Measurements from ENCODE around the gene TMEM11.
"Not testable (repeated sequence)": the region's sequence is repeated elsewhere in the genome, so short reads cannot be mapped to it uniquely, and the experiment has no call there.

TMEM11 gene

DNA sequence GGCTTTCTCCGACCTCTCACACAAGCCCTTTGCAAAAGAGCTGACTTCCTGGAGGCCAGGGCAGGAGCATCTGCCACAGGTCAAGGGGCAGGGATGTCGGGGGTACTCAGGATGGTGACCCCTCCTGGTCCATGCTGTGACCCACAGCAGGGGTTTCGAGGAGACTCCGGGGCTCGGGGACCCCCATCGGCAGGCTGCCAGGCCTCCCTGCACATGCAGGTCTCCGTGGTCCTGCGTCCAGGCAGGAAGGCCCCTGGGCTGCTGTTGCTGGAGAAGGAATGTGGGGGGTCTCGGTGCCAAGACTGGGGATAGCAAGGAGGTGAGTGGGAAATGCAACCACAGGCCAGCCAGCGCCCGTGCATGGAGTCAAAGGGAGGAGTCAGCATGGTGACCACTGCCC is 27.6 kb upstream of the TMEM11 start:
- no peak overlapping the region for H3K27ac ChIP-seq (ENCODE audit: low read length)
- H3K27me3 ChIP-seq (ENCODE audit: control insufficient read depth in 1 of 2, insufficient read depth in 2 of 2, low read length in 2 of 2) = no peaks in the 10 kb centered on the region
- peaks cover 6% of the 10 kb centered on the region for H3K4me1 ChIP-seq (ENCODE audit: control insufficient read depth, insufficient read depth, low read length)
- no peak overlapping the region for H3K4me3 ChIP-seq (ENCODE audit: low read length in 2 of 2)
- no peaks in the 10 kb centered on the region for H3K9me3 ChIP-seq (ENCODE audit: control insufficient read depth in 2 of 2, low read length in 2 of 2)
- H3K36me3 ChIP-seq (ENCODE audit: control insufficient read depth in 2 of 2, insufficient read depth in 2 of 2, low read length in 2 of 2) = peaks cover 3 to 4% of the 10 kb centered on the region in 2 donors
- H3K9ac ChIP-seq (ENCODE audit: low read length in 2 of 2) = no peak overlapping the region

DNA sequence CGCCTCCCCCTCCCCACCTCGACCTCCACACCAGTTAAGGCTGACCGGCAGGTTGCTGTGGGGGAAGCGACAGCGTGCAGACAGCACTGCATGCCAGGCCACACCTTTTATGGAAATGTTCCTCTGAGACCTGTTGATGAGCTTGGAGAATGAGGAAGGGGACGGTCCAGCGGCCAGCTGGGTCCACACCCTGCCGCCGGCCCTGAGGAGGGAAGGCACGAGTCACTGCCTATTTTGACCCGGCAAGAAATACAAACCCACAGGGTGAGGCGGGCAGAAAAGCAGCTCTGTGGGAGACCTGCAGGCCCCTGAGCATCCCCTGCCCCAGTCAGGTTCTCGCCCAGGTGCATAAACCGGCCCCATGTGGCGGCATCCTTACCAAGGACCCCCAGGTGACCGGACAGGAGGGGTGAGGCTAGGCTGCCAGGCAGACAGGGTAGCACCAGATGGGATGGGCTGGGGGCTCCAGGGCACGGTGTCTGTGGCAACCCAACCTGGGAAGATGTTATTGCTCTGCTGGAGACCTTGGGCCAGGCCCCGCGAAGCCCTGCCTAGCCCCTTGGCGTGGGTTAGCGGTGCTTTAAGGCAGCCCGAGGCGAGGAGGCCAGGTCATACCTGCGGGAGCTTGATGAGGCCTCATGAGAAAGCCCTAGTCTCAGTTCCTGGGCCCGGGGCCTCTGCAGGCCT is 26.6 kb upstream of the TMEM11 start:
- Histone ChIP-seq H3K4me1 (ENCODE audit: control insufficient read depth, insufficient read depth, low read length) (peaks cover 6% of the 10 kb centered on the region), H3K27me3 (ENCODE audit: control insufficient read depth in 1 of 2, insufficient read depth in 2 of 2, low read length in 2 of 2) (no peaks in the 10 kb centered on the region), H3K36me3 (ENCODE audit: control insufficient read depth in 2 of 2, insufficient read depth in 2 of 2, low read length in 2 of 2) (peaks cover 3 to 4% of the 10 kb centered on the region in 2 donors), H3K27ac (ENCODE audit: low read length) (no peak overlapping the region), H3K4me3 (ENCODE audit: low read length in 2 of 2) (no peak overlapping the region), H3K9me3 (ENCODE audit: control insufficient read depth in 2 of 2, low read length in 2 of 2) (no peaks in the 10 kb centered on the region), H3K9ac (ENCODE audit: low read length in 2 of 2) (no peak overlapping the region)

DNA sequence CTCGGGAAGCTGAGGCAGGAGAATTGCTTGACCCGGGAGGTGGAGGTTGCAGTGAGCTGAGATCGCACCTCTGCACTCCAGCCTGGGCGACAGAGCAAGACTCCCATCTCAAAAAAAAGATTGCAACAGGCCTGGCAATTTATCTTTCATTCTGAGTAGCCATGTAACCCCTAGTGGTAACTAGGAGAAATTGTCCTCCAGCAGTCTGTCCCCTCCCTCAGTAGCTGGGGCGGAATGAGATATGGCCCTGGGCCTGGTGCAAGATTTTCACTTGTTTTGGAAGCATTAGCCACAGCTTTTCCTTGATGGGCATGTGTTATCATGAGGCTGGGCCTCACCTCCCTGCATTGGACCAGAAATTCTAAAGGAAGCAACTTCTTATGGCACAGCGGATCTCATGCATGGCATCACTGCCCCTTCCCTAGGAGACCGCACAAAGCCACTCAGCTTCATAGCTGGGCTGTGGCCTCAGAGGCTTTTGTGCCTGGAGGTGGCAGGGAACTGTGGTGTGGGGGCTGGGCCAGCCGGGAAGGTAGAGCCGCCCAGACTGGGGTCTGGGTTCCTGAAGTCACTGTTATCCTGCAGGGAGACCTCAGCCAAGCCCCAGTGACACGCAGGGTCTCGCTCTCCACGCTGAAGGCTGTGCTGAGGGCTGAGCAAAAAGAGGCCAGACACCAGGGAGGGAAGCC is 25.9 kb upstream of the TMEM11 start:
- Histone ChIP-seq H3K27ac (ENCODE audit: low read length) (no peak overlapping the region), H3K27me3 (ENCODE audit: control insufficient read depth in 1 of 2, insufficient read depth in 2 of 2, low read length in 2 of 2) (no peaks in the 10 kb centered on the region), H3K9me3 (ENCODE audit: control insufficient read depth in 2 of 2, low read length in 2 of 2) (no peaks in the 10 kb centered on the region), H3K4me1 (ENCODE audit: control insufficient read depth, insufficient read depth, low read length) (peaks cover 6% of the 10 kb centered on the region), H3K36me3 (ENCODE audit: control insufficient read depth in 2 of 2, insufficient read depth in 2 of 2, low read length in 2 of 2) (peaks cover 3 to 4% of the 10 kb centered on the region in 2 donors), H3K9ac (ENCODE audit: low read length in 2 of 2) (no peak overlapping the region), H3K4me3 (ENCODE audit: low read length in 2 of 2) (no peak overlapping the region)

DNA sequence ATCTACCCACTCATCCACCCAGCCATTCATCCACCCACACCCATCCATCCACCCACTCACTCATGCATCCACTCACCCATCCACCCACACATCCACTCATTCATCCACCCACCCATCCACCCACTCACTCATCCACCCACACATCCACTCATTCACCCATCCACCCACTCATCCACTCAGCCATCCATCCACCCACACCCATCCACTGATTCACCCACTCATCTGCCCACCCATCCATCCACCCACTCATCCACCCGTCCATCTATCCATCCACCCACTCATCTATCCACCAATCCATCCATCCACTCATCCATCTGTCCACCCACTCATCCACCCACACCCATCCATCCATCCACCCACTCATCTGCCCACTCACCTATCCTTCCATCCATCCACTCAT is 22.0 kb upstream of the TMEM11 start:
- no peak overlapping the region for H3K9ac ChIP-seq (ENCODE audit: low read length in 2 of 2)

GRCh38 chr17:21233581-21234347 is 19.8 kb upstream of the TMEM11 start:
- H3K36me3 ChIP-seq (ENCODE audit: control insufficient read depth in 2 of 2, insufficient read depth in 2 of 2, low read length in 2 of 2) = no peaks in the 10 kb centered on the region
- no peak overlapping the region for H3K27ac ChIP-seq (ENCODE audit: low read length)
- no peak overlapping the region for H3K9ac ChIP-seq (ENCODE audit: low read length in 2 of 2)
- H3K4me3 ChIP-seq (ENCODE audit: low read length in 2 of 2) = no peak overlapping the region
- H3K9me3 ChIP-seq (ENCODE audit: control insufficient read depth in 2 of 2, low read length in 2 of 2) = peaks cover 4 to 5% of the 10 kb centered on the region in 2 donors
- no peaks in the 10 kb centered on the region for H3K4me1 ChIP-seq (ENCODE audit: control insufficient read depth, insufficient read depth, low read length)
- no peaks in the 10 kb centered on the region for H3K27me3 ChIP-seq (ENCODE audit: control insufficient read depth in 1 of 2, insufficient read depth in 2 of 2, low read length in 2 of 2)

More for the DNA sequence above, 22.0 kb upstream of the TMEM11 start:
- Histone ChIP-seq H3K36me3 (ENCODE audit: control insufficient read depth in 2 of 2, insufficient read depth in 2 of 2, low read length in 2 of 2) (no peaks in the 10 kb centered on the region), H3K9me3 (ENCODE audit: control insufficient read depth in 2 of 2, low read length in 2 of 2) (peaks cover 4 to 5% of the 10 kb centered on the region in 2 donors), H3K4me1 (ENCODE audit: control insufficient read depth, insufficient read depth, low read length) (no peaks in the 10 kb centered on the region), H3K27ac (ENCODE audit: low read length) (no peak overlapping the region), H3K27me3 (ENCODE audit: control insufficient read depth in 1 of 2, insufficient read depth in 2 of 2, low read length in 2 of 2) (no peaks in the 10 kb centered on the region), H3K4me3 (ENCODE audit: low read length in 2 of 2) (no peak overlapping the region)

GRCh38 chr17:21232033-21232749 is 18.2 kb upstream of the TMEM11 start:
- Histone ChIP-seq H3K27ac (ENCODE audit: low read length) (no peak overlapping the region), H3K36me3 (ENCODE audit: control insufficient read depth in 2 of 2, insufficient read depth in 2 of 2, low read length in 2 of 2) (no peaks in the 10 kb centered on the region), H3K27me3 (ENCODE audit: control insufficient read depth in 1 of 2, insufficient read depth in 2 of 2, low read length in 2 of 2) (no peaks in the 10 kb centered on the region), H3K4me1 (ENCODE audit: control insufficient read depth, insufficient read depth, low read length) (no peaks in the 10 kb centered on the region), H3K9me3 (ENCODE audit: control insufficient read depth in 2 of 2, low read length in 2 of 2) (peaks cover 4 to 5% of the 10 kb centered on the region in 2 donors), H3K9ac (ENCODE audit: low read length in 2 of 2) (no peak overlapping the region), H3K4me3 (ENCODE audit: low read length in 2 of 2) (no peak overlapping the region)

- Histone ChIP-seq H3K4me3 (ENCODE audit: low read length in 2 of 2) (no peak overlapping the region), H3K4me1 (ENCODE audit: control insufficient read depth, insufficient read depth, low read length) (no peaks in the 10 kb centered on the region), H3K9me3 (ENCODE audit: control insufficient read depth in 2 of 2, low read length in 2 of 2) (peaks cover 4 to 5% of the 10 kb centered on the region in 2 donors), H3K27me3 (ENCODE audit: control insufficient read depth in 1 of 2, insufficient read depth in 2 of 2, low read length in 2 of 2) (no peaks in the 10 kb centered on the region), H3K36me3 (ENCODE audit: control insufficient read depth in 2 of 2, insufficient read depth in 2 of 2, low read length in 2 of 2) (no peaks in the 10 kb centered on the region), H3K27ac (ENCODE audit: low read length) (no peak overlapping the region), H3K9ac (ENCODE audit: low read length in 2 of 2) (no peak overlapping the region)
Observed at GRCh38 chr17:21231533-21231932, 17.6 kb upstream of the TMEM11 start.

DNA sequence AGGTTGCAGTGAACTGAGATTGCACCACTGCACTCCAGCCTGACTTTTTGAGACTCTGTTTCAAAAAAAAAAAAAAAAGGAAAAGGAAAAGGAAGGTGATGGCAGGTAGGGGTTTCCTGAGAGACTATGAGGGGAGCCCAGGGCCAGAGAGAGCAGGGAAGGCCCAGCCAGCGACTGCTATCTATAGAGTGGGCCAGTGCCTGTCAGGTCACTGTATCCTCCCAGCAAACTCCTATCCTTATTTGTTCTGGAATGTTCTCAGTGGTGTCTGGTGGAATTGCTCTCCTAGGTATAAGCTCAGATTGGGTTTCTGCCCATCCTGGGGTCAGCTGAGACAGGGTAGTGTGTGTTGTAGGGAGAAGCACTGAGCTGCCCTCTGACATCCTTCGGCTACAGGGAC is 14.9 kb upstream of the TMEM11 start:
- H3K36me3 ChIP-seq (ENCODE audit: control insufficient read depth in 2 of 2, insufficient read depth in 2 of 2, low read length in 2 of 2) = no peaks in the 10 kb centered on the region
- no peaks in the 10 kb centered on the region for H3K27me3 ChIP-seq (ENCODE audit: control insufficient read depth in 1 of 2, insufficient read depth in 2 of 2, low read length in 2 of 2)
- no peak overlapping the region for H3K4me3 ChIP-seq (ENCODE audit: low read length in 2 of 2)
- H3K9me3 ChIP-seq (ENCODE audit: control insufficient read depth in 2 of 2, low read length in 2 of 2) = peaks cover 4 to 5% of the 10 kb centered on the region in 2 donors
- H3K4me1 ChIP-seq (ENCODE audit: control insufficient read depth, insufficient read depth, low read length) = no peaks in the 10 kb centered on the region
- no peak overlapping the region for H3K9ac ChIP-seq (ENCODE audit: low read length in 2 of 2)
- H3K27ac ChIP-seq (ENCODE audit: low read length) = no peak overlapping the region

GRCh38 chr17:21228111-21228510 is 14.2 kb upstream of the TMEM11 start:
- Histone ChIP-seq H3K4me3 (ENCODE audit: low read length in 2 of 2) (no peak overlapping the region), H3K27me3 (ENCODE audit: control insufficient read depth in 1 of 2, insufficient read depth in 2 of 2, low read length in 2 of 2) (no peaks in the 10 kb centered on the region), H3K27ac (ENCODE audit: low read length) (no peak overlapping the region), H3K9me3 (ENCODE audit: control insufficient read depth in 2 of 2, low read length in 2 of 2) (peaks cover 0 to 5% of the 10 kb centered on the region in 2 donors), H3K9ac (ENCODE audit: low read length in 2 of 2) (no peak overlapping the region), H3K36me3 (ENCODE audit: control insufficient read depth in 2 of 2, insufficient read depth in 2 of 2, low read length in 2 of 2) (no peaks in the 10 kb centered on the region), H3K4me1 (ENCODE audit: control insufficient read depth, insufficient read depth, low read length) (no peaks in the 10 kb centered on the region)

DNA sequence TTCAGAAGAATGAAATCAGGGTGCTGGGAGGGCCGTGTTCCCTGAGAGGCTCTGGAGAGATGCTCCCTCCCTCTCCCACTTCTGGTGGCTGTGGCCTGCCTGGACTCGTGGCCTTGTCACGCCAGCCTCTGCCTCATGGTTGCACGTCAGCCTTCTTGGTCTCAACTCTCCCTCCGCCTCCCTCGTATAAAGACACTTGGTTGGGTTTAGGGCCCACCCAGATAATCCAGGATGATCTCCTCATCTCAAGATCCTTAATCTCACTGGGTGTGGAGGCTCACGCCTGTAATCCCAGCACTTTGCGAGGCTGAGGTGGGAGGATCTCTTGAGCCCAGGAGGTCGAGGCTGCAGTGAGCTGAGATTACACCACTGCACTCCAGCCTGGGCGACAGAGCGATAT is 13.3 kb upstream of the TMEM11 start:
- not testable (repeated sequence) for H3K27ac ChIP-seq (ENCODE audit: low read length); H3K4me1 ChIP-seq (ENCODE audit: control insufficient read depth, insufficient read depth, low read length); H3K27me3 ChIP-seq (ENCODE audit: control insufficient read depth in 1 of 2, insufficient read depth in 2 of 2, low read length in 2 of 2); H3K36me3 ChIP-seq (ENCODE audit: control insufficient read depth in 2 of 2, insufficient read depth in 2 of 2, low read length in 2 of 2); H3K9ac ChIP-seq (ENCODE audit: low read length in 2 of 2); H3K9me3 ChIP-seq (ENCODE audit: control insufficient read depth in 2 of 2, low read length in 2 of 2); H3K4me3 ChIP-seq (ENCODE audit: low read length in 2 of 2)

Measured in stomach smooth muscle (tissue), 2 donors.